ENCODE data around the gene TSPAN17.

The TSPAN17 gene

GRCh38 chr5:176674799-176675198 is 27.5 kb downstream of the TSPAN17 start:
- Histone ChIP-seq H3K4me3 (ENCODE audit: insufficient read depth in 1 of 2, low read depth in 1 of 2, low read length in 2 of 2) (no peak overlapping the region), H4K8ac (ENCODE audit: low read length) (no peak overlapping the region), H2BK5ac (ENCODE audit: low read depth, low read length, poor library complexity, severe bottlenecking) (no peak overlapping the region), H3K4me1 (ENCODE audit: control insufficient read depth, insufficient read depth, low read depth, low read length) (peaks cover 16% of the 10 kb centered on the region), H3K14ac (ENCODE audit: low read length in 2 of 2) (no peak overlapping the region), H2AFZ (ENCODE audit: low read depth, low read length) (no peak overlapping the region), H2BK15ac (ENCODE audit: low read depth, poor library complexity, severe bottlenecking) (no peak overlapping the region), H3K9me3 (ENCODE audit: control insufficient read depth, low read length) (no peaks in the 10 kb centered on the region), H3K18ac (ENCODE audit: low read depth in 1 of 2, low read length in 2 of 2) (no peak overlapping the region), H3K36me3 (ENCODE audit: control insufficient read depth in 1 of 2, insufficient read depth in 2 of 2, low read depth in 1 of 2, low read length in 2 of 2) (no peaks in the 10 kb centered on the region), H2AK5ac (ENCODE audit: low read length, severe bottlenecking) (no peak overlapping the region), H3K27ac (ENCODE audit: low read length, poor library complexity, severe bottlenecking) (no peak overlapping the region), H3K23ac (ENCODE audit: low read length in 2 of 2) (no peak overlapping the region), H3K4ac (ENCODE audit: low read depth in 1 of 2, low read length in 2 of 2) (no peak overlapping the region), H3K4me2 (ENCODE audit: low read length, poor library complexity, severe bottlenecking) (no peak overlapping the region), H2BK12ac (ENCODE audit: low read length in 2 of 2) (no peak overlapping the region), H3K79me1 (replicated peaks; ENCODE audit: low read length, poor library complexity, severe bottlenecking) (no peaks in the 10 kb centered on the region), H3K27me3 (ENCODE audit: control insufficient read depth in 1 of 2, insufficient read depth in 1 of 2, low read length in 2 of 2) (peaks cover 30 to 65% of the 10 kb centered on the region in 2 experiments), H3K9ac (ENCODE audit: low read length) (no peak overlapping the region), H4K91ac (ENCODE audit: low read length) (no peak overlapping the region), H2BK120ac (ENCODE audit: low read depth, low read length) (no peak overlapping the region)
- DNase-seq = no peak
- WGBS = 94% methylated on average over 17 of the region's 17 CpGs

- no peaks in the 10 kb centered on the region for H3K36me3 ChIP-seq (ENCODE audit: control insufficient read depth in 1 of 2, insufficient read depth in 2 of 2, low read depth in 1 of 2, low read length in 2 of 2)
- H3K9me3 ChIP-seq (ENCODE audit: control insufficient read depth, low read length) = no peaks in the 10 kb centered on the region
- no peak overlapping the region for H4K8ac ChIP-seq (ENCODE audit: low read length)
- no peak overlapping the region for H2BK15ac ChIP-seq (ENCODE audit: low read depth, poor library complexity, severe bottlenecking)
- no peak overlapping the region for H3K18ac ChIP-seq (ENCODE audit: low read depth in 1 of 2, low read length in 2 of 2)
- no peak overlapping the region for H4K91ac ChIP-seq (ENCODE audit: low read length)
- H3K27ac ChIP-seq (ENCODE audit: low read length, poor library complexity, severe bottlenecking) = no peak overlapping the region
- no peak overlapping the region for H2AFZ ChIP-seq (ENCODE audit: low read depth, low read length)
- 74% methylated on average over 17 of the region's 19 CpGs for WGBS
- H2BK120ac ChIP-seq (ENCODE audit: low read depth, low read length) = no peak overlapping the region
- no peak overlapping the region for H3K4me3 ChIP-seq (ENCODE audit: insufficient read depth in 1 of 2, low read depth in 1 of 2, low read length in 2 of 2)
- no peaks in the 10 kb centered on the region for H3K79me1 ChIP-seq (replicated peaks; ENCODE audit: low read length, poor library complexity, severe bottlenecking)
- peaks cover 30 to 65% of the 10 kb centered on the region in 2 experiments for H3K27me3 ChIP-seq (ENCODE audit: control insufficient read depth in 1 of 2, insufficient read depth in 1 of 2, low read length in 2 of 2)
- no peak overlapping the region for H2BK12ac ChIP-seq (ENCODE audit: low read length in 2 of 2)
- peak; percentile 27 for DNase-seq
- no peak overlapping the region for H2AK5ac ChIP-seq (ENCODE audit: low read length, severe bottlenecking)
- no peak overlapping the region for H3K4ac ChIP-seq (ENCODE audit: low read depth in 1 of 2, low read length in 2 of 2)
- H3K23ac ChIP-seq (ENCODE audit: low read length in 2 of 2) = no peak overlapping the region
- H3K4me2 ChIP-seq (ENCODE audit: low read length, poor library complexity, severe bottlenecking) = no peak overlapping the region
- no peak overlapping the region for H3K14ac ChIP-seq (ENCODE audit: low read length in 2 of 2)
- H3K4me1 ChIP-seq (ENCODE audit: control insufficient read depth, insufficient read depth, low read depth, low read length) = peaks cover 21% of the 10 kb centered on the region
- H3K9ac ChIP-seq (ENCODE audit: low read length) = no peak overlapping the region
- H2BK5ac ChIP-seq (ENCODE audit: low read depth, low read length, poor library complexity, severe bottlenecking) = no peak overlapping the region
Observed at GRCh38 chr5:176675676-176676360, 28.5 kb downstream of the TSPAN17 start.

DNA sequence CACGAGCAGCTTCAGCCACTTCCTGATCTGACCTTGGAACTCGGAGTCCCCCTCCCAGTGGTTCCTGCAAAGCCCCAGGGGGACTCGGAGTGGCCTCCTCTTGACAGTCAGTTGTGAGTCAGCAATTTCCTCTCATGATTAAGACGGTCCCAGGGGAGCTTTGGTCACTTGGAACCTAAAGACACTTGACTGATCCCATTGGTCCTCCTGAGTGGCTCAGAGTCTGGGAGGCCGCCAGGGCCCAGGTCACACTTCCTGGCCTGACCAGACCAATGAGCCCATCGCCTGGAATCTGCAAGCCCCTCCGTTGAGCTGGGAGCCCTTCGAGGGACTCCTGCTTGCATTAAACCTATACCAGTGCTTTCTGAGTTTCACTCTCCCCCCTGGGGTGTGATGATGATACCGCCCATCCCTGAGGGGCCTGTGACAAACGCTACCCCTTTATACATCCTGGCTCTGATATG is 29.1 kb downstream of the TSPAN17 start:
- Histone ChIP-seq H2BK12ac (ENCODE audit: low read length in 2 of 2) (no peak overlapping the region), H3K4me3 (ENCODE audit: insufficient read depth in 1 of 2, low read depth in 1 of 2, low read length in 2 of 2) (no peak overlapping the region), H3K18ac (ENCODE audit: low read depth in 1 of 2, low read length in 2 of 2) (no peak overlapping the region), H3K27ac (ENCODE audit: low read length, poor library complexity, severe bottlenecking) (no peak overlapping the region), H4K91ac (ENCODE audit: low read length) (no peak overlapping the region), H2BK120ac (ENCODE audit: low read depth, low read length) (no peak overlapping the region), H2BK5ac (ENCODE audit: low read depth, low read length, poor library complexity, severe bottlenecking) (no peak overlapping the region), H2AFZ (ENCODE audit: low read depth, low read length) (no peak overlapping the region), H3K9ac (ENCODE audit: low read length) (no peak overlapping the region), H3K4ac (ENCODE audit: low read depth in 1 of 2, low read length in 2 of 2) (peak overlapping the region in 1 of 2 experiments; percentile 5), H3K79me1 (replicated peaks; ENCODE audit: low read length, poor library complexity, severe bottlenecking) (no peaks in the 10 kb centered on the region), H2AK5ac (ENCODE audit: low read length, severe bottlenecking) (no peak overlapping the region), H3K9me3 (ENCODE audit: control insufficient read depth, low read length) (no peaks in the 10 kb centered on the region), H2BK15ac (ENCODE audit: low read depth, poor library complexity, severe bottlenecking) (no peak overlapping the region), H3K36me3 (ENCODE audit: control insufficient read depth in 1 of 2, insufficient read depth in 2 of 2, low read depth in 1 of 2, low read length in 2 of 2) (no peaks in the 10 kb centered on the region), H3K27me3 (ENCODE audit: control insufficient read depth in 1 of 2, insufficient read depth in 1 of 2, low read length in 2 of 2) (peaks cover 33 to 64% of the 10 kb centered on the region in 2 experiments), H3K14ac (ENCODE audit: low read length in 2 of 2) (no peak overlapping the region), H3K23ac (ENCODE audit: low read length in 2 of 2) (no peak overlapping the region), H4K8ac (ENCODE audit: low read length) (no peak overlapping the region), H3K4me2 (ENCODE audit: low read length, poor library complexity, severe bottlenecking) (no peak overlapping the region), H3K4me1 (ENCODE audit: control insufficient read depth, insufficient read depth, low read depth, low read length) (peaks cover 21% of the 10 kb centered on the region)
- WGBS = 14% methylated on average over 10 of the region's 10 CpGs
- peak; percentile 71 for DNase-seq

DNA sequence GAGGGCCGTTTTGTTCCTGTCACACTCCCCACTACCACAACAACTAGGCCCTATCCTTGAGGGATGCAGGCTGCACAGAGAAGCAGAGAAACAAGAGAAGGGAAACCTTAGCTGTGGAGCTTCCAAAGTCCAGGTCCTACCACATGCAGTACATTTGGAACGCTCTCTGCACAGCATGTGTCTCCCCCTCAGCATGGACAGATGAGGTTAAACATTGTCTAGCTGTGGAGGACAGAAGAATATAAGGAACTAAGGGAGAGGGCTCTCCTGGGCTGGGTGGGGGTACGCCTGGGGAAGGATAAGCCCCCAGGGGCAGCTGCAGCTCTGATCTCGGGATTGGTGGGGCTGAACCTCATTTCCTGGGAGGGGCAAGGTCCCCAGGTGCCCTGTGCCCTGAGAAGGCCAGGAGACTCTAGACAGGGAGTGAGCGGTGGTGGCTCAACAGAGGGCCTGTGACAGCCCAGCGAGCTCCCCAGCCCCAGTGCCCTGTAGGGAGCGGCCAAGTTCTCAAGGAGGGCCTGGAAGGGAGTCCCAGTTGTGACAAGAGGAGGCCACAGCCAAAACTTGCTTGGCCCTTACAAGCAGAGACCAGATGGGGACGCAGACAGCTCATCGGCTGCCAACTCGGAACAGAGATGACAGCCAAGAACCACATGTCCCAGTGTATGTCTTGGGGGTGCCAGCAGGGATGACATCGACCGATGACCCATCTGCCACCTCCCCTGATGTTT is 30.1 kb downstream of the TSPAN17 start:
- Histone ChIP-seq H3K9me3 (ENCODE audit: control insufficient read depth, low read length) (no peaks in the 10 kb centered on the region), H3K4me2 (ENCODE audit: low read length, poor library complexity, severe bottlenecking) (no peak overlapping the region), H2BK120ac (ENCODE audit: low read depth, low read length) (no peak overlapping the region), H2BK15ac (ENCODE audit: low read depth, poor library complexity, severe bottlenecking) (no peak overlapping the region), H3K27me3 (ENCODE audit: control insufficient read depth in 1 of 2, insufficient read depth in 1 of 2, low read length in 2 of 2) (peaks cover 35 to 64% of the 10 kb centered on the region in 2 experiments), H3K9ac (ENCODE audit: low read length) (no peak overlapping the region), H3K4me1 (ENCODE audit: control insufficient read depth, insufficient read depth, low read depth, low read length) (peaks cover 21% of the 10 kb centered on the region), H3K4ac (ENCODE audit: low read depth in 1 of 2, low read length in 2 of 2) (no peak overlapping the region), H2AFZ (ENCODE audit: low read depth, low read length) (no peak overlapping the region), H3K18ac (ENCODE audit: low read depth in 1 of 2, low read length in 2 of 2) (no peak overlapping the region), H3K79me1 (replicated peaks; ENCODE audit: low read length, poor library complexity, severe bottlenecking) (no peaks in the 10 kb centered on the region), H3K36me3 (ENCODE audit: control insufficient read depth in 1 of 2, insufficient read depth in 2 of 2, low read depth in 1 of 2, low read length in 2 of 2) (no peaks in the 10 kb centered on the region), H4K91ac (ENCODE audit: low read length) (no peak overlapping the region), H4K8ac (ENCODE audit: low read length) (no peak overlapping the region), H3K23ac (ENCODE audit: low read length in 2 of 2) (no peak overlapping the region), H3K27ac (ENCODE audit: low read length, poor library complexity, severe bottlenecking) (no peak overlapping the region), H3K4me3 (ENCODE audit: insufficient read depth in 1 of 2, low read depth in 1 of 2, low read length in 2 of 2) (no peak overlapping the region), H2BK12ac (ENCODE audit: low read length in 2 of 2) (no peak overlapping the region), H3K14ac (ENCODE audit: low read length in 2 of 2) (no peak overlapping the region), H2AK5ac (ENCODE audit: low read length, severe bottlenecking) (no peak overlapping the region), H2BK5ac (ENCODE audit: low read depth, low read length, poor library complexity, severe bottlenecking) (no peak overlapping the region)
- 92% methylated on average over 11 of the region's 12 CpGs for WGBS
- DNase-seq = no peak

Measured in mesenchymal stem cell (in vitro differentiated cells and primary cell).